Stimulated activated naive CD8-positive, alpha-beta T cell treated with anti-CD3 and anti-CD28 coated beads, Interleukin-15, amount 100 ng/mL, for 72 hours (primary cell): ENCODE data around the gene CDH22.

ENCODE experiments used
- ATAC-seq: fragments of 150-1000 bp; cut with Tn5 transposase; 2 replicates; pipeline ENCODE4 v1.10.0; 2021; ENCODE audit warnings: mild to moderate bottlenecking, moderate library complexity
- DNase-seq, 2 donors: peaks; one replicate each; pipeline ENCODE4 v3.0.0; 2021 to 2022
- H3K27ac Mint-ChIP-seq, 2 donors: one replicate each; pipeline ENCODE4 v1.8.0; 2022; ENCODE audit warnings: mild to moderate bottlenecking in 2 of 2, mixed read lengths in 2 of 2, moderate library complexity in 2 of 2
- H3K27me3 Mint-ChIP-seq: one replicate; pipeline ENCODE4 v1.8.0; 2022; ENCODE audit warnings: mixed read lengths
- H3K4me1 Mint-ChIP-seq: one replicate; pipeline ENCODE4 v1.8.0; 2022; ENCODE audit warnings: mild to moderate bottlenecking, mixed read lengths
- H3K4me3 Mint-ChIP-seq, 2 donors: one replicate each; pipeline ENCODE4 v1.8.0; 2022; ENCODE audit warnings: mild to moderate bottlenecking in 2 of 2, mixed read lengths in 2 of 2, moderate library complexity in 1 of 2
- H3K9me3 Mint-ChIP-seq, 2 donors: one replicate each; pipeline ENCODE4 v1.8.0; 2022; ENCODE audit warnings: mixed read lengths in 2 of 2

Gene CDH22

DNA sequence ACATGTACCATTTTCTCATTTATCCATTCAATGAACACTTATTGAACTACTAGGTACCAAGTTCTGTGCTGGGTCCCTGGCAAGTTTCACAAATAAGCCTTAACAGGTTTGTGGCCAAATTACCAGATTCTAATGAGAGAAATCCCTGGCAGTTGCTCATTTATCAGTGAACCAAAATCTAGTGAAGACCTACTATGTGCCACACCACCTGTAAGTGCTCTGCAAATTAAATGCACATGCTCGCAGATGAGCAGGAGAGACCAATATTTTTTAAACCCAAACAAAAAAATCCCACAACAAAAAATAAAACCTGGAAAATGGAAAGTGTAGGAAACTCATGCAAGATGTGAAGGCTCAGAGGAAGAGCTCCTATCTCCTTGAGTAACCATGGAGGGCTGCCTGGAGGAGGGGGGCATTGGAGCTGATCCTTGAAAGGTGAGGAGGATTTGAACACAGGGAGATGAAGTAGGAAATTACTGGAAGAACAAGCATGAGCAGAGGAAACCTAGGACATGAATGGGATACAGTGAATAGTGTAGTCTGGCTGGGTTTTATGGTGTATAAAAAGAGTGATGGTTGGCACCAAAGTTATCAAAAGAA is 48.9 kb downstream of the CDH22 start:
- ATAC-seq, result no peak
- no peak for DNase-seq
- no peaks in the 10 kb centered on the region for H3K9me3 Mint-ChIP-seq
- H3K4me1 Mint-ChIP-seq, result no peaks in the 10 kb centered on the region
- no peak overlapping the region for H3K4me3 Mint-ChIP-seq
- H3K27ac Mint-ChIP-seq, result no peak overlapping the region
- H3K27me3 Mint-ChIP-seq, result peaks cover 38% of the 10 kb centered on the region

GRCh38 chr20:46257887-46258286 is 50.4 kb downstream of the CDH22 start:
- Mint-ChIP-seq H3K27ac (no peak overlapping the region), H3K27me3 (peaks cover 39% of the 10 kb centered on the region), H3K9me3 (no peaks in the 10 kb centered on the region), H3K4me1 (no peaks in the 10 kb centered on the region), H3K4me3 (no peak overlapping the region)
- DNase-seq, result no peak
- ATAC-seq, result no peak

- DNase-seq (no peak), ATAC-seq (no peak)
- H3K4me1 Mint-ChIP-seq, result no peaks in the 10 kb centered on the region
- no peak overlapping the region for H3K27ac Mint-ChIP-seq
- H3K27me3 Mint-ChIP-seq, result peaks cover 49% of the 10 kb centered on the region
- no peaks in the 10 kb centered on the region for H3K9me3 Mint-ChIP-seq
- H3K4me3 Mint-ChIP-seq, result no peak overlapping the region
These were observed 52.0 kb downstream of the CDH22 start for GRCh38 chr20:46256293-46256692.

GRCh38 chr20:46255440-46256104 is 52.7 kb downstream of the CDH22 start:
- H3K4me3 Mint-ChIP-seq, result no peak overlapping the region

GRCh38 chr20:46253391-46253790 is 54.9 kb downstream of the CDH22 start:
- DNase-seq (no peak), ATAC-seq (no peak)
- no peaks in the 10 kb centered on the region for H3K9me3 Mint-ChIP-seq
- no peaks in the 10 kb centered on the region for H3K4me1 Mint-ChIP-seq
- no peak overlapping the region for H3K27ac Mint-ChIP-seq
- H3K27me3 Mint-ChIP-seq, result peaks cover 61% of the 10 kb centered on the region
- no peak overlapping the region for H3K4me3 Mint-ChIP-seq

More at GRCh38 chr20:46255440-46256104, 52.7 kb downstream of the CDH22 start:
- Mint-ChIP-seq H3K27ac (no peak overlapping the region), H3K4me1 (no peaks in the 10 kb centered on the region), H3K9me3 (no peaks in the 10 kb centered on the region), H3K27me3 (peaks cover 53% of the 10 kb centered on the region)
- DNase-seq (no peak), ATAC-seq (no peak)

GRCh38 chr20:46252352-46253091 is 55.8 kb downstream of the CDH22 start:
- H3K4me1 Mint-ChIP-seq, result no peaks in the 10 kb centered on the region
- peaks cover 70% of the 10 kb centered on the region for H3K27me3 Mint-ChIP-seq
- no peak overlapping the region for H3K4me3 Mint-ChIP-seq
- ATAC-seq (no peak), DNase-seq (no peak)
- no peaks in the 10 kb centered on the region for H3K9me3 Mint-ChIP-seq
- no peak overlapping the region for H3K27ac Mint-ChIP-seq

DNA sequence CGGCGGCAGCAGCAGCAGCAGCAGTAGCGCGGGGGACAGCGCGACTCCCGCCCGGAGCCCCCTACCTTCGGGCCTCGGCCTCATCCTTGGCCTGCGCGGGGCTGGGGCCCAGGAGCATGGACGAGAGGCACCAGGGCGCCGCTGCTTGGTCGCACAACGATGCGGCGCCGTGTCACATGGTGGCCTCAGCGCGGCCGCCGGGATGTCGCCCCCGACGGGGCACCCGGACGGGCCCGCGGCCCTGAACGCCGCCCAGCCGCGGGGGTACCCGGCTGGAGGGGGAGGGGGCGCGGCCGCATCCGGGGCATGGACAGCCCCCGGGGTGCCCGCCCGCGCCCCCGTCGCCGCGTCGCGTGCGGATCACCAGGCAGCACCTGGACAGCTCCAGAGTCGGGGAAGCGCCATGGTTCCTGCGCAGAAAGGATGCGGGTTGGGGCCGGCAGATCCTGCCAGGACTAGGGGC is 57.1 kb downstream of the CDH22 start:
- H3K27ac Mint-ChIP-seq, result no peak overlapping the region
- H3K4me3 Mint-ChIP-seq, result no peak overlapping the region
- H3K27me3 Mint-ChIP-seq, result peaks cover 82% of the 10 kb centered on the region
- H3K4me1 Mint-ChIP-seq, result peaks cover 7% of the 10 kb centered on the region
- peak; percentile 34 for ATAC-seq
- H3K9me3 Mint-ChIP-seq, result no peaks in the 10 kb centered on the region
- no peak for DNase-seq

GRCh38 chr20:46250772-46251171 is 57.5 kb downstream of the CDH22 start:
- H3K27me3 Mint-ChIP-seq, result peaks cover 87% of the 10 kb centered on the region
- ATAC-seq, result no peak
- no peak overlapping the region for H3K4me3 Mint-ChIP-seq

GRCh38 chr20:46249671-46250070 is 58.6 kb downstream of the CDH22 start:
- Mint-ChIP-seq H3K9me3 (no peaks in the 10 kb centered on the region), H3K27ac (no peak overlapping the region), H3K4me1 (peaks cover 8% of the 10 kb centered on the region), H3K27me3 (peaks cover 95% of the 10 kb centered on the region), H3K4me3 (no peak overlapping the region)
- DNase-seq (no peak), ATAC-seq (no peak)

More at GRCh38 chr20:46250772-46251171, 57.5 kb downstream of the CDH22 start:
- Mint-ChIP-seq H3K4me1 (peaks cover 8% of the 10 kb centered on the region), H3K27ac (no peak overlapping the region), H3K9me3 (no peaks in the 10 kb centered on the region)
- no peak for DNase-seq

- Mint-ChIP-seq H3K27me3 (peaks cover 81% of the 10 kb centered on the region), H3K4me3 (peak overlapping the region in 1 of 2 donors; percentile 36), H3K27ac (peak overlapping the region in 1 of 2 donors; percentile 75), H3K9me3 (no peaks in the 10 kb centered on the region), H3K4me1 (peaks cover 8% of the 10 kb centered on the region)
- peak in 1 of 2 donors; percentile 23 for DNase-seq
- peak; percentile 67 for ATAC-seq
These were observed 61.7 kb downstream of the CDH22 start for GRCh38 chr20:46246559-46246958.

- peaks cover 65% of the 10 kb centered on the region for H3K27me3 Mint-ChIP-seq
- DNase-seq (no peak), ATAC-seq (no peak)
- peaks cover 8% of the 10 kb centered on the region for H3K4me1 Mint-ChIP-seq
- no peaks in the 10 kb centered on the region for H3K9me3 Mint-ChIP-seq
- no peak overlapping the region for H3K4me3 Mint-ChIP-seq
- no peak overlapping the region for H3K27ac Mint-ChIP-seq
These were observed 64.3 kb downstream of the CDH22 start for GRCh38 chr20:46243707-46244628.

GRCh38 chr20:46242390-46242789 is 65.9 kb downstream of the CDH22 start:
- Mint-ChIP-seq H3K9me3 (no peaks in the 10 kb centered on the region), H3K27me3 (peaks cover 49% of the 10 kb centered on the region), H3K4me3 (no peak overlapping the region), H3K4me1 (peaks cover 8% of the 10 kb centered on the region), H3K27ac (no peak overlapping the region)
- ATAC-seq, result no peak
- DNase-seq, result no peak

GRCh38 chr20:46240881-46241280 is 67.4 kb downstream of the CDH22 start:
- ATAC-seq (no peak), DNase-seq (no peak)
- Mint-ChIP-seq H3K27ac (no peak overlapping the region), H3K4me1 (no peaks in the 10 kb centered on the region), H3K4me3 (no peak overlapping the region), H3K9me3 (no peaks in the 10 kb centered on the region), H3K27me3 (peaks cover 34% of the 10 kb centered on the region)

DNA sequence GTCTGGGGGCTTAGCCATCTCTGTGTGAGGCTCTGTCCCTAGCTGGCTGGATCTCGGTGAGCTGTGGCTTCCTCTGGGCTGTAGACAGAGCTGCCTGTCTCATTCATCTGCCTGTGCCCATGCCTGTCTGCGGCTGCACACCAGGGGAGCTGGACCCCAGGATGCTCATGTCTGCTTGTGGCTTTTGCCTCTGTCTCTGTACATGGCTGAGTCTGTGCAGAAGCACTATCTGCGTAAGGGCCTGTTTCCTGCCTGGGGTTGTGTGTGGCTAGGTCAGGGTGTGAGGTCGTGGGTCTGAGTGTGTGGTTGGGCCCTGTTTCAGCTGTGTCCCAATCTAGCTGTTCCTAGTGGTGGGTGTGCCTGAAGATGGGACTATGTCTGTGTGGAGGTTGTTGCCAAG is 68.2 kb downstream of the CDH22 start:
- Mint-ChIP-seq H3K4me3 (no peak overlapping the region), H3K27ac (no peak overlapping the region), H3K9me3 (no peaks in the 10 kb centered on the region), H3K4me1 (no peaks in the 10 kb centered on the region), H3K27me3 (peaks cover 26% of the 10 kb centered on the region)
- DNase-seq (no peak), ATAC-seq (peak; percentile 40)

- Mint-ChIP-seq H3K9me3 (no peaks in the 10 kb centered on the region), H3K4me1 (no peaks in the 10 kb centered on the region), H3K27me3 (peaks cover 15% of the 10 kb centered on the region), H3K27ac (no peak overlapping the region), H3K4me3 (no peak overlapping the region)
- ATAC-seq (no peak), DNase-seq (no peak)
These were observed 70.6 kb downstream of the CDH22 start for GRCh38 chr20:46237736-46238135.
